HepG2 (cell line): ENCODE results near the gene CADM4. TPM values are rescaled to one million over a fixed set of nuclear protein-coding genes. Genes with fewer than 3 reads are reported as not detected.

Source experiments
- ELF4 ChIP-seq: sonication (generic); formaldehyde crosslinking; IDR thresholded peaks from 2 replicates; pipeline ENCODE4 v1.5.0; 2020; ENCODE audit warnings: missing genetic modification reagents, mild to moderate bottlenecking, moderate library complexity, borderline replicate concordance
- HMGXB3 ChIP-seq: sonication (generic); formaldehyde crosslinking; IDR thresholded peaks from 2 replicates; pipeline ENCODE4 v1.4.0; 2020; ENCODE audit warnings: missing genetic modification reagents, borderline replicate concordance
- MEIS1 ChIP-seq: sonication (generic); formaldehyde crosslinking; IDR thresholded peaks from 2 replicates; pipeline ENCODE4 v1.9.0; 2021; ENCODE audit warnings: mild to moderate bottlenecking, missing genetic modification reagents, moderate library complexity, borderline replicate concordance
- SP140L ChIP-seq: sonication (generic); formaldehyde crosslinking; IDR thresholded peaks from 2 replicates; pipeline ENCODE4 v1.4.0; 2020; ENCODE audit warnings: missing genetic modification reagents, borderline replicate concordance
- ZEB1 ChIP-seq: IDR thresholded peaks from 2 replicates; pipeline ENCODE4 v1.6.1; 2012; ENCODE audit warnings: mild to moderate bottlenecking, low read depth, inconsistent platforms; ENCODE audit not compliant: insufficient replicate concordance
- ZNF142 ChIP-seq: sonication (generic); formaldehyde crosslinking; IDR thresholded peaks from 2 replicates; pipeline ENCODE4 v1.4.0; 2020; ENCODE audit warnings: missing genetic modification reagents
- ZNF441 ChIP-seq: sonication (generic); formaldehyde crosslinking; IDR thresholded peaks from 2 replicates; pipeline ENCODE4 v1.7.0; 2021; ENCODE audit warnings: missing genetic modification reagents, borderline replicate concordance
- ZNF557 ChIP-seq: sonication (generic); formaldehyde crosslinking; IDR thresholded peaks from 2 replicates; pipeline ENCODE4 v1.4.0; 2020; ENCODE audit warnings: missing genetic modification reagents
- ZNF670 ChIP-seq: sonication (generic); formaldehyde crosslinking; IDR thresholded peaks from 2 replicates; pipeline ENCODE4 v1.8.0; 2022; ENCODE audit warnings: mild to moderate bottlenecking, missing genetic modification reagents, borderline replicate concordance
- ZNF772 ChIP-seq: sonication (generic); formaldehyde crosslinking; IDR thresholded peaks from 2 replicates; pipeline ENCODE4 v1.5.0; 2020; ENCODE audit warnings: mild to moderate bottlenecking, missing genetic modification reagents
- polyA plus RNA-seq, 8 experiments: library from polyadenylated mRNA; depleted of rRNA in 3 of 8; stranded (reverse) in 7 of 8; unstranded in 1 of 8; fragments of >200 nt; fragmentation: Illumina TruSeq in 4 of 8; extraction: Trizol in 4 of 8; gene quantifications; 2 replicates each; pipeline versions ENCODE4 v1.2.1 to v1.2.3, GENCODE V29; 2011 to 2016; ENCODE audit warnings: low read depth in 4 of 8, missing spikeins in 1 of 8, mixed read lengths in 1 of 8; ENCODE audit not compliant: insufficient read depth in 1 of 8
- total RNA-seq, 5 experiments: library from RNA; depleted of rRNA; stranded (reverse); fragments of >200 nt; fragmentation: Illumina TruSeq; extraction: Trizol; gene quantifications; 2 replicates each; pipeline ENCODE4 v1.2.3, GENCODE V29; 2016; ENCODE audit warnings: low read depth in 1 of 5
- TF ChIP-seq, protein P1 (sequence below): sonication (generic); formaldehyde crosslinking; IDR thresholded peaks from 2 replicates; pipeline ENCODE4 v1.4.0; 2020; ENCODE audit warnings: missing genetic modification reagents, borderline replicate concordance
- TF ChIP-seq, protein P2 (sequence below): sonication (generic); formaldehyde crosslinking; IDR thresholded peaks from 2 replicates; pipeline ENCODE4 v1.4.0; 2020; ENCODE audit warnings: missing genetic modification reagents

Gene CADM4
- total and polyA plus RNA-seq, 2 of the 13 experiments (the other 11 are each of a cell fraction or from before 2014, with no cell fraction given) = 8.5 to 16.0 TPM

GRCh38 chr19:43594710-43595604 is 44.7 kb downstream of the CADM4 start (continued):
- no peak for TF ChIP-seq HMGXB3 (CRISPR knock-in tag)
- no peak for TF ChIP-seq MEIS1 (CRISPR knock-in tag)
- no peak for TF ChIP-seq ZNF441
- 0 out of 2 replicates have a peak, but pooled peaks have one; percentile 29 for TF ChIP-seq ZNF772 (CRISPR knock-in tag)
- TF ChIP-seq ZEB1 = no peak
- no peak for TF ChIP-seq SP140L (CRISPR knock-in tag)
- TF ChIP-seq ELF4 (CRISPR knock-in tag) = no peak
- TF ChIP-seq ZNF557 (CRISPR knock-in tag) = no peak
- TF ChIP-seq ZNF670 = no peak
- TF ChIP-seq, protein P1, sequence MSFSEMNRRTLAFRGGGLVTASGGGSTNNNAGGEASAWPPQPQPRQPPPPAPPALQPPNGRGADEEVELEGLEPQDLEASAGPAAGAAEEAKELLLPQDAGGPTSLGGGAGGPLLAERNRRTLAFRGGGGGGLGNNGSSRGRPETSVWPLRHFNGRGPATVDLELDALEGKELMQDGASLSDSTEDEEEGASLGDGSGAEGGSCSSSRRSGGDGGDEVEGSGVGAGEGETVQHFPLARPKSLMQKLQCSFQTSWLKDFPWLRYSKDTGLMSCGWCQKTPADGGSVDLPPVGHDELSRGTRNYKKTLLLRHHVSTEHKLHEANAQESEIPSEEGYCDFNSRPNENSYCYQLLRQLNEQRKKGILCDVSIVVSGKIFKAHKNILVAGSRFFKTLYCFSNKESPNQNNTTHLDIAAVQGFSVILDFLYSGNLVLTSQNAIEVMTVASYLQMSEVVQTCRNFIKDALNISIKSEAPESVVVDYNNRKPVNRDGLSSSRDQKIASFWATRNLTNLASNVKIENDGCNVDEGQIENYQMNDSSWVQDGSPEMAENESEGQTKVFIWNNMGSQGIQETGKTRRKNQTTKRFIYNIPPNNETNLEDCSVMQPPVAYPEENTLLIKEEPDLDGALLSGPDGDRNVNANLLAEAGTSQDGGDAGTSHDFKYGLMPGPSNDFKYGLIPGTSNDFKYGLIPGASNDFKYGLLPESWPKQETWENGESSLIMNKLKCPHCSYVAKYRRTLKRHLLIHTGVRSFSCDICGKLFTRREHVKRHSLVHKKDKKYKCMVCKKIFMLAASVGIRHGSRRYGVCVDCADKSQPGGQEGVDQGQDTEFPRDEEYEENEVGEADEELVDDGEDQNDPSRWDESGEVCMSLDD (CRISPR knock-in tag) = no peak
- no peak for TF ChIP-seq ZNF142
- TF ChIP-seq, protein P2, sequence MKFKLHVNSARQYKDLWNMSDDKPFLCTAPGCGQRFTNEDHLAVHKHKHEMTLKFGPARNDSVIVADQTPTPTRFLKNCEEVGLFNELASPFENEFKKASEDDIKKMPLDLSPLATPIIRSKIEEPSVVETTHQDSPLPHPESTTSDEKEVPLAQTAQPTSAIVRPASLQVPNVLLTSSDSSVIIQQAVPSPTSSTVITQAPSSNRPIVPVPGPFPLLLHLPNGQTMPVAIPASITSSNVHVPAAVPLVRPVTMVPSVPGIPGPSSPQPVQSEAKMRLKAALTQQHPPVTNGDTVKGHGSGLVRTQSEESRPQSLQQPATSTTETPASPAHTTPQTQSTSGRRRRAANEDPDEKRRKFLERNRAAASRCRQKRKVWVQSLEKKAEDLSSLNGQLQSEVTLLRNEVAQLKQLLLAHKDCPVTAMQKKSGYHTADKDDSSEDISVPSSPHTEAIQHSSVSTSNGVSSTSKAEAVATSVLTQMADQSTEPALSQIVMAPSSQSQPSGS (CRISPR knock-in tag) = peak; percentile 42; the same call in 1 of the 2 replicates
